ENCODE data around the gene CD226. TPM values are rescaled to one million over a fixed set of nuclear protein-coding genes. Genes with fewer than 3 reads are reported as not detected.

CD226 gene
- total RNA-seq, 1 experiment from 2014 or later, result 1.2 TPM

DNA sequence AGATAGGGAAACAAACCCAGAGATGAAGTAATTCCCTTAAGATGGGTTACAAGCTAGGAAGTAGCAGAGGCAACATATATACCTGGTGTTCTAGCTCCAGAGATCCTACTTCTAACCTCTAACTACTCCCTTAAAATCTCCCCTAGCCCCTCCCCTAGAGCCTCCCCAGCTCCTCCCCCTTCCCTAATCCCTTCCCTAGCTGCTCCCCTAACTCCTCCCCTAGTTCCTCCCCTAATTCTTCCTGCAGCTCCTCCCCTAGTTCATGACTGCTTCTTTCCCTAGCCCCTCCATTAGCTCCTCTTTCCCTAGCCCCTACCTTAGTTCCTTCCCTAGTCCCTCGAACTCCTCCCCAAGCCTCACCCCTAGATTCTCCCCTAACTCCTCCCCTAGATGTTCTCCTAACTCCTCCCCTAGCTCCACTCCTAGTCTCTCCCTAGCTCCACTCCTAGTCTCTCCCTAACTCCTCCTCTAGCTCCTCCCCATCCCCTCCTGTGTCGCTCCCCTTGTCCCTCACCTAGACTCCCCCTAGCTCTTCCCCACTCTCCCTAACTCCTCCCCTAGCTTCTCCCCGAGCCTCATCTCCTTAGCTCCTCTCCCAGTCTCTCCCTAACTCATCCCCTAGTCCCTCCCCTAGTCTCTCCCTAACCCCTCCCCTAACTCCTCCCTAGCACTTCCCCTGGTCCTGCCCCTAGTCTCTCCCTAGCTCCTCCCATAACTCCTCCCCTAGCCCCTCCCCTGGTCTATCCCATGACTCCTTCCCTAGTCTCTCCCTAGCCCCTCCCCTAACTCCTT is 108.9 kb downstream of the CD226 start:
- Histone ChIP-seq H3K9ac (ENCODE audit: low read length) (no peak overlapping the region), H4K20me1 (ENCODE audit: insufficient read depth) (no peaks in the 10 kb centered on the region), H3K4me3 (replicated peaks in 1 of 2; ENCODE audit: low read depth in 1 of 2, low read length in 2 of 2) (no peak overlapping the region), H3K9me3 (ENCODE audit: control insufficient read depth in 1 of 2, insufficient read depth in 1 of 2, low read depth in 1 of 2, low read length in 2 of 2) (no peaks in the 10 kb centered on the region), H3K9me2 (ENCODE audit: insufficient read depth) (no peaks in the 10 kb centered on the region; the same call in 1 of the 2 replicates), H3K27ac (ENCODE audit: low read depth, low read length) (no peak overlapping the region), H3K4me1 (ENCODE audit: control insufficient read depth in 1 of 2, insufficient read depth in 2 of 2, low read length in 2 of 2) (peaks cover 0 to 10% of the 10 kb centered on the region in 2 experiments; a peak in 2 of 4 replicates), H2AFZ (ENCODE audit: low read depth, low read length, poor library complexity, severe bottlenecking) (peak overlapping the region; percentile 80), H3K4me2 (ENCODE audit: low read length) (peak overlapping the region; percentile 64), H3K79me2 (ENCODE audit: insufficient read depth, low read length) (no peaks in the 10 kb centered on the region), H3K27me3 (ENCODE audit: insufficient read depth, low read length) (0 out of 2 replicates have a peak, but pooled peaks cover 7% of the 10 kb centered on the region), H3K36me3 (ENCODE audit: control insufficient read depth in 1 of 2, insufficient read depth in 2 of 2, low read length in 2 of 2) (no peaks in the 10 kb centered on the region)
- ATAC-seq (peak; percentile 96), DNase-seq (ENCODE audit: low read depth, low spot score) (peak; percentile 90)
- CTCF ChIA-PET, result interaction anchor here (1.1 kb wide), 1 partner anchor 11 kb away, joined by 3 read pairs; no protein-coding TSS in a partner anchor
- no TSS peak for BruUV-seq (replicated peaks)
- TF ChIP-seq SP1 (IDR thresholded peaks at IDR 0.05; ENCODE audit: low read depth) (no peak), ZFX (IDR thresholded peaks at IDR 0.05) (no peak), POLR2A (IDR thresholded peaks at IDR 0.05; ENCODE audit: borderline replicate concordance, extremely low read depth, insufficient read depth, insufficient read length) (no peak), YY1 (IDR thresholded peaks at IDR 0.05; ENCODE audit: extremely low read depth, insufficient replicate concordance, low read depth, low read length) (no peak), EGR1 (IDR thresholded peaks at IDR 0.05; ENCODE audit: low read depth) (no peak), SIN3A (IDR thresholded peaks at IDR 0.05; ENCODE audit: low read depth) (no peak), ZNF274 (IDR thresholded peaks at IDR 0.05; ENCODE audit: low read depth, low read length) (no peak), POLR2AphosphoS5 (IDR thresholded peaks at IDR 0.05; ENCODE audit: low read depth, low read length) (no peak), TCF7L2 (IDR thresholded peaks at IDR 0.05; ENCODE audit: borderline replicate concordance, extremely low read depth, insufficient read depth, insufficient read length) (no peak), EZH2 (IDR thresholded peaks at IDR 0.05) (no peak), JUND (IDR thresholded peaks at IDR 0.05) (no peak), RAD21 (IDR thresholded peaks at IDR 0.05; ENCODE audit: low read depth) (no peak), ELF1 (IDR thresholded peaks at IDR 0.05; ENCODE audit: borderline replicate concordance, low read depth) (no peak)
- TF ChIP-seq, protein P1, sequence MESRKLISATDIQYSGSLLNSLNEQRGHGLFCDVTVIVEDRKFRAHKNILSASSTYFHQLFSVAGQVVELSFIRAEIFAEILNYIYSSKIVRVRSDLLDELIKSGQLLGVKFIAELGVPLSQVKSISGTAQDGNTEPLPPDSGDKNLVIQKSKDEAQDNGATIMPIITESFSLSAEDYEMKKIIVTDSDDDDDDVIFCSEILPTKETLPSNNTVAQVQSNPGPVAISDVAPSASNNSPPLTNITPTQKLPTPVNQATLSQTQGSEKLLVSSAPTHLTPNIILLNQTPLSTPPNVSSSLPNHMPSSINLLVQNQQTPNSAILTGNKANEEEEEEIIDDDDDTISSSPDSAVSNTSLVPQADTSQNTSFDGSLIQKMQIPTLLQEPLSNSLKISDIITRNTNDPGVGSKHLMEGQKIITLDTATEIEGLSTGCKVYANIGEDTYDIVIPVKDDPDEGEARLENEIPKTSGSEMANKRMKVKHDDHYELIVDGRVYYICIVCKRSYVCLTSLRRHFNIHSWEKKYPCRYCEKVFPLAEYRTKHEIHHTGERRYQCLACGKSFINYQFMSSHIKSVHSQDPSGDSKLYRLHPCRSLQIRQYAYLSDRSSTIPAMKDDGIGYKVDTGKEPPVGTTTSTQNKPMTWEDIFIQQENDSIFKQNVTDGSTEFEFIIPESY (IDR thresholded peaks at IDR 0.05; ENCODE audit: extremely low read depth, insufficient replicate concordance, low read length), result no peak
- TF ChIP-seq, protein P2, sequence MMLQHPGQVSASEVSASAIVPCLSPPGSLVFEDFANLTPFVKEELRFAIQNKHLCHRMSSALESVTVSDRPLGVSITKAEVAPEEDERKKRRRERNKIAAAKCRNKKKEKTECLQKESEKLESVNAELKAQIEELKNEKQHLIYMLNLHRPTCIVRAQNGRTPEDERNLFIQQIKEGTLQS (IDR thresholded peaks at IDR 0.05), result no peak
- TF ChIP-seq, protein P3, sequence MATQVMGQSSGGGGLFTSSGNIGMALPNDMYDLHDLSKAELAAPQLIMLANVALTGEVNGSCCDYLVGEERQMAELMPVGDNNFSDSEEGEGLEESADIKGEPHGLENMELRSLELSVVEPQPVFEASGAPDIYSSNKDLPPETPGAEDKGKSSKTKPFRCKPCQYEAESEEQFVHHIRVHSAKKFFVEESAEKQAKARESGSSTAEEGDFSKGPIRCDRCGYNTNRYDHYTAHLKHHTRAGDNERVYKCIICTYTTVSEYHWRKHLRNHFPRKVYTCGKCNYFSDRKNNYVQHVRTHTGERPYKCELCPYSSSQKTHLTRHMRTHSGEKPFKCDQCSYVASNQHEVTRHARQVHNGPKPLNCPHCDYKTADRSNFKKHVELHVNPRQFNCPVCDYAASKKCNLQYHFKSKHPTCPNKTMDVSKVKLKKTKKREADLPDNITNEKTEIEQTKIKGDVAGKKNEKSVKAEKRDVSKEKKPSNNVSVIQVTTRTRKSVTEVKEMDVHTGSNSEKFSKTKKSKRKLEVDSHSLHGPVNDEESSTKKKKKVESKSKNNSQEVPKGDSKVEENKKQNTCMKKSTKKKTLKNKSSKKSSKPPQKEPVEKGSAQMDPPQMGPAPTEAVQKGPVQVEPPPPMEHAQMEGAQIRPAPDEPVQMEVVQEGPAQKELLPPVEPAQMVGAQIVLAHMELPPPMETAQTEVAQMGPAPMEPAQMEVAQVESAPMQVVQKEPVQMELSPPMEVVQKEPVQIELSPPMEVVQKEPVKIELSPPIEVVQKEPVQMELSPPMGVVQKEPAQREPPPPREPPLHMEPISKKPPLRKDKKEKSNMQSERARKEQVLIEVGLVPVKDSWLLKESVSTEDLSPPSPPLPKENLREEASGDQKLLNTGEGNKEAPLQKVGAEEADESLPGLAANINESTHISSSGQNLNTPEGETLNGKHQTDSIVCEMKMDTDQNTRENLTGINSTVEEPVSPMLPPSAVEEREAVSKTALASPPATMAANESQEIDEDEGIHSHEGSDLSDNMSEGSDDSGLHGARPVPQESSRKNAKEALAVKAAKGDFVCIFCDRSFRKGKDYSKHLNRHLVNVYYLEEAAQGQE (IDR thresholded peaks at IDR 0.05; ENCODE audit: low read depth), result no peak
- TF ChIP-seq, protein P4, sequence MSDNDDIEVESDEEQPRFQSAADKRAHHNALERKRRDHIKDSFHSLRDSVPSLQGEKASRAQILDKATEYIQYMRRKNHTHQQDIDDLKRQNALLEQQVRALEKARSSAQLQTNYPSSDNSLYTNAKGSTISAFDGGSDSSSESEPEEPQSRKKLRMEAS (IDR thresholded peaks at IDR 0.05), result no peak
- intact Hi-C loops (cut with micrococcal nuclease), result no loop called here
- RAD21 ChIA-PET (ENCODE audit: low non-redundant PET in 1 of 2, low total read pairs in 2 of 2, uncharacterized antibody in 2 of 2, unreplicated experiment in 2 of 2), result interaction anchor here in 1 of 2 experiments (0.7 kb wide), 1 partner anchor 18 kb away, joined by 9 read pairs; no protein-coding TSS in a partner anchor
- POLR2A ChIA-PET, result interaction anchor here (0.7 to 1.2 kb wide), 3 partner anchors 11 to 128 kb away, joined by 3 to 4 read pairs (median 4); no protein-coding TSS in a partner anchor

Data from HCT116 (cell line).